Measurements from ENCODE around the gene CIAO3. TPM values are rescaled to one million over a fixed set of nuclear protein-coding genes. Genes with fewer than 3 reads are reported as not detected.

CIAO3 gene
- total RNA-seq, 1 experiment from 2014 or later: 32.1 TPM

- no peaks in the 10 kb centered on the region for H3K27me3 ChIP-seq (ENCODE audit: low read length)
- H3K79me2 ChIP-seq (ENCODE audit: low read length): no peaks in the 10 kb centered on the region
- no peak overlapping the region for H3K4me3 ChIP-seq (ENCODE audit: low read length)
- no peaks in the 10 kb centered on the region for H3K4me1 ChIP-seq (ENCODE audit: low read length)
- H3K36me3 ChIP-seq (ENCODE audit: insufficient read depth, low read length): no peaks in the 10 kb centered on the region
- DNase-seq: no peak
- H3K27ac ChIP-seq (ENCODE audit: low read length): no peak overlapping the region
- H4K20me1 ChIP-seq (ENCODE audit: insufficient read depth, low read depth, low read length): no peaks in the 10 kb centered on the region
- H3K9me3 ChIP-seq (ENCODE audit: low read length): no peaks in the 10 kb centered on the region
- H3K4me2 ChIP-seq (ENCODE audit: low read depth, low read length, poor library complexity, severe bottlenecking): no peak overlapping the region
- no peak overlapping the region for H3K9ac ChIP-seq (ENCODE audit: low read length)
- H3K9me2 ChIP-seq (replicated peaks; ENCODE audit: insufficient read depth, low read length): no peaks in the 10 kb centered on the region
- no peak overlapping the region for H2AFZ ChIP-seq (ENCODE audit: low read length)
Measured at GRCh38 chr16:765488-765865, 24.7 kb upstream of the CIAO3 start.

- no peak for DNase-seq
- no peaks in the 10 kb centered on the region for H3K36me3 ChIP-seq (ENCODE audit: insufficient read depth, low read length)
- no peak overlapping the region for H2AFZ ChIP-seq (ENCODE audit: low read length)
- no peak overlapping the region for H3K4me2 ChIP-seq (ENCODE audit: low read depth, low read length, poor library complexity, severe bottlenecking)
- H3K79me2 ChIP-seq (ENCODE audit: low read length): no peaks in the 10 kb centered on the region
- no peak overlapping the region for H3K27ac ChIP-seq (ENCODE audit: low read length)
- no peak overlapping the region for H3K4me3 ChIP-seq (ENCODE audit: low read length)
- H3K27me3 ChIP-seq (ENCODE audit: low read length): no peaks in the 10 kb centered on the region
- H4K20me1 ChIP-seq (ENCODE audit: insufficient read depth, low read depth, low read length): no peaks in the 10 kb centered on the region
- no peak overlapping the region for H3K9ac ChIP-seq (ENCODE audit: low read length)
- H3K4me1 ChIP-seq (ENCODE audit: low read length): no peaks in the 10 kb centered on the region
- H3K9me3 ChIP-seq (ENCODE audit: low read length): no peaks in the 10 kb centered on the region
- H3K9me2 ChIP-seq (replicated peaks; ENCODE audit: insufficient read depth, low read length): no peaks in the 10 kb centered on the region
Measured at GRCh38 chr16:764848-765487, 24.2 kb upstream of the CIAO3 start.

GRCh38 chr16:764184-764750 is 23.5 kb upstream of the CIAO3 start:
- Histone ChIP-seq H3K9ac (ENCODE audit: low read length) (no peak overlapping the region), H3K79me2 (ENCODE audit: low read length) (no peaks in the 10 kb centered on the region), H3K4me3 (ENCODE audit: low read length) (no peak overlapping the region), H3K4me2 (ENCODE audit: low read depth, low read length, poor library complexity, severe bottlenecking) (no peak overlapping the region), H3K9me3 (ENCODE audit: low read length) (no peaks in the 10 kb centered on the region), H2AFZ (ENCODE audit: low read length) (no peak overlapping the region), H3K36me3 (ENCODE audit: insufficient read depth, low read length) (no peaks in the 10 kb centered on the region), H3K27ac (ENCODE audit: low read length) (no peak overlapping the region), H3K27me3 (ENCODE audit: low read length) (no peaks in the 10 kb centered on the region), H3K9me2 (replicated peaks; ENCODE audit: insufficient read depth, low read length) (no peaks in the 10 kb centered on the region), H3K4me1 (ENCODE audit: low read length) (no peaks in the 10 kb centered on the region), H4K20me1 (ENCODE audit: insufficient read depth, low read depth, low read length) (no peaks in the 10 kb centered on the region)
- no peak for DNase-seq

GRCh38 chr16:763369-764183 is 22.8 kb upstream of the CIAO3 start:
- H4K20me1 ChIP-seq (ENCODE audit: insufficient read depth, low read depth, low read length): no peaks in the 10 kb centered on the region
- H3K27me3 ChIP-seq (ENCODE audit: low read length): no peaks in the 10 kb centered on the region
- DNase-seq: no peak
- H3K9me2 ChIP-seq (replicated peaks; ENCODE audit: insufficient read depth, low read length): no peaks in the 10 kb centered on the region
- no peak overlapping the region for H3K4me3 ChIP-seq (ENCODE audit: low read length)
- no peaks in the 10 kb centered on the region for H3K9me3 ChIP-seq (ENCODE audit: low read length)
- no peak overlapping the region for H3K4me2 ChIP-seq (ENCODE audit: low read depth, low read length, poor library complexity, severe bottlenecking)
- H3K79me2 ChIP-seq (ENCODE audit: low read length): no peaks in the 10 kb centered on the region
- H3K9ac ChIP-seq (ENCODE audit: low read length): no peak overlapping the region
- no peaks in the 10 kb centered on the region for H3K36me3 ChIP-seq (ENCODE audit: insufficient read depth, low read length)
- H3K4me1 ChIP-seq (ENCODE audit: low read length): no peaks in the 10 kb centered on the region
- no peak overlapping the region for H2AFZ ChIP-seq (ENCODE audit: low read length)
- H3K27ac ChIP-seq (ENCODE audit: low read length): no peak overlapping the region

- no peak overlapping the region for H3K9ac ChIP-seq (ENCODE audit: low read length)
- H3K9me3 ChIP-seq (ENCODE audit: low read length): no peaks in the 10 kb centered on the region
- DNase-seq: no peak
- no peak overlapping the region for H3K27ac ChIP-seq (ENCODE audit: low read length)
- H3K9me2 ChIP-seq (replicated peaks; ENCODE audit: insufficient read depth, low read length): no peaks in the 10 kb centered on the region
- H3K4me3 ChIP-seq (ENCODE audit: low read length): no peak overlapping the region
- no peaks in the 10 kb centered on the region for H3K4me1 ChIP-seq (ENCODE audit: low read length)
- no peaks in the 10 kb centered on the region for H3K36me3 ChIP-seq (ENCODE audit: insufficient read depth, low read length)
- no peaks in the 10 kb centered on the region for H3K79me2 ChIP-seq (ENCODE audit: low read length)
- no peaks in the 10 kb centered on the region for H4K20me1 ChIP-seq (ENCODE audit: insufficient read depth, low read depth, low read length)
- H3K27me3 ChIP-seq (ENCODE audit: low read length): no peaks in the 10 kb centered on the region
- H2AFZ ChIP-seq (ENCODE audit: low read length): no peak overlapping the region
- no peak overlapping the region for H3K4me2 ChIP-seq (ENCODE audit: low read depth, low read length, poor library complexity, severe bottlenecking)
Measured at GRCh38 chr16:762595-763268, 21.9 kb upstream of the CIAO3 start.

GRCh38 chr16:761625-762513 is 21.1 kb upstream of the CIAO3 start:
- no peak overlapping the region for H3K4me2 ChIP-seq (ENCODE audit: low read depth, low read length, poor library complexity, severe bottlenecking)
- H3K79me2 ChIP-seq (ENCODE audit: low read length): no peaks in the 10 kb centered on the region
- H2AFZ ChIP-seq (ENCODE audit: low read length): no peak overlapping the region
- H3K9me3 ChIP-seq (ENCODE audit: low read length): no peaks in the 10 kb centered on the region
- no peaks in the 10 kb centered on the region for H3K4me1 ChIP-seq (ENCODE audit: low read length)
- H3K4me3 ChIP-seq (ENCODE audit: low read length): no peak overlapping the region
- no peak overlapping the region for H3K9ac ChIP-seq (ENCODE audit: low read length)
- H4K20me1 ChIP-seq (ENCODE audit: insufficient read depth, low read depth, low read length): no peaks in the 10 kb centered on the region
- no peak overlapping the region for H3K27ac ChIP-seq (ENCODE audit: low read length)
- no peaks in the 10 kb centered on the region for H3K27me3 ChIP-seq (ENCODE audit: low read length)
- no peaks in the 10 kb centered on the region for H3K36me3 ChIP-seq (ENCODE audit: insufficient read depth, low read length)
- no peaks in the 10 kb centered on the region for H3K9me2 ChIP-seq (replicated peaks; ENCODE audit: insufficient read depth, low read length)
- DNase-seq: no peak

GRCh38 chr16:760545-761343 is 19.9 kb upstream of the CIAO3 start, which contains the start of gene MSLN:
MSLN (plus strand) TSS chr16:760734; CDS start chr16:762681, 1,947 bp downstream.
- Histone ChIP-seq H3K9ac (ENCODE audit: low read length) (no peak within 1 kb of the TSS), H2AFZ (ENCODE audit: low read length) (no peak within 1 kb of the TSS), H3K9me3 (ENCODE audit: low read length) (no peaks in the 10 kb centered on the region), H3K79me2 (ENCODE audit: low read length) (no peaks in the 10 kb centered on the region), H3K27ac (ENCODE audit: low read length) (no peak within 1 kb of the TSS), H3K36me3 (ENCODE audit: insufficient read depth, low read length) (no peaks in the 10 kb centered on the region), H3K4me3 (ENCODE audit: low read length) (no peak within 1 kb of the TSS), H3K4me1 (ENCODE audit: low read length) (no peaks in the 10 kb centered on the region), H3K4me2 (ENCODE audit: low read depth, low read length, poor library complexity, severe bottlenecking) (no peak within 1 kb of the TSS), H3K9me2 (replicated peaks; ENCODE audit: insufficient read depth, low read length) (no peaks in the 10 kb centered on the region), H3K27me3 (ENCODE audit: low read length) (no peaks in the 10 kb centered on the region), H4K20me1 (ENCODE audit: insufficient read depth, low read depth, low read length) (no peaks in the 10 kb centered on the region)
- DNase-seq: no peak
